NB4 (cell line): Measurements from ENCODE around the gene SLC30A10.
"Not testable (repeated sequence)": the region's sequence is repeated elsewhere in the genome, so short reads cannot be mapped to it uniquely, and the experiment has no call there.

Source experiments
- CTCF ChIP-seq: IDR thresholded peaks from one replicate; pipeline ENCODE4 v1.5.1; 2012; ENCODE audit warnings: low read depth, low read length
- POLR2A ChIP-seq: IDR thresholded peaks from 2 replicates; pipeline ENCODE4 v1.6.1; 2011; ENCODE audit warnings: mild to moderate bottlenecking; ENCODE audit not compliant: insufficient read length; ENCODE audit errors: extremely low read depth
- TF ChIP-seq, protein P1 (sequence below): IDR thresholded peaks from 2 replicates; pipeline ENCODE4 v1.6.1; 2011; ENCODE audit warnings: low read depth, low read length

- not testable (repeated sequence) for TF ChIP-seq CTCF, POLR2A
- TF ChIP-seq, protein P1, sequence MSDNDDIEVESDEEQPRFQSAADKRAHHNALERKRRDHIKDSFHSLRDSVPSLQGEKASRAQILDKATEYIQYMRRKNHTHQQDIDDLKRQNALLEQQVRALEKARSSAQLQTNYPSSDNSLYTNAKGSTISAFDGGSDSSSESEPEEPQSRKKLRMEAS = not testable (repeated sequence)
Measured at GRCh38 chr1:219892271-219892670, 36.1 kb downstream of the SLC30A10 start.
